Body of pancreas (tissue), 4 donors: ENCODE results near the gene CCDC158.

ENCODE experiments used
- POLR2A ChIP-seq, 3 donors: fragments of 450-650 bp; IDR thresholded peaks; one replicate each; pipeline ENCODE4 v1.6.1; 2016; ENCODE audit warnings: antibody characterized with exemption in 3 of 3, mild to moderate bottlenecking in 2 of 3
- TF ChIP-seq, protein P1 (sequence below), 7 experiments: fragments of 450-650 bp in 4 of 7; fragments of 200-600 bp in 3 of 7; sonication (generic) in 3 of 7; IDR thresholded peaks; one replicate each; pipeline ENCODE4 v1.5.1; 2016 to 2019; ENCODE audit warnings: antibody characterized with exemption in 7 of 7

DNA sequence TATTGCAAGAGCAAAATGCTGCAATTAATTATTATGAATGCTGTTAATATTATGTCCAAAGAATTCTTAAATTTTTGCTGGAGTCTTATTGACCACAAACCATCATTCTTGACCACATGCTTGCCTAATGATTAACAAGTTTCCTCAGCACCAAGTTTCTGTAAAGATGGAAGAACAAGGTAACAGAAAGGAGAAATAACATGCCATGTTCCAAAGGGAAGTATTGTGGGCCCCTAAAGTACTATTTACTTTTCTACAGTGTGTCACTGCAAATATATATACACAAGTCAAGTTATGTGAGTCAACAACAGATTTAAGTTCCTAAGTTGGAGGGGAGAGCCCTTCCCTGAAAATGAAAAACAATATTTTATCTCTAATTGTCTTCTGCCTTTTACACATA lies 148.9 kb downstream of the CCDC158 start:
- TF ChIP-seq, protein P1, sequence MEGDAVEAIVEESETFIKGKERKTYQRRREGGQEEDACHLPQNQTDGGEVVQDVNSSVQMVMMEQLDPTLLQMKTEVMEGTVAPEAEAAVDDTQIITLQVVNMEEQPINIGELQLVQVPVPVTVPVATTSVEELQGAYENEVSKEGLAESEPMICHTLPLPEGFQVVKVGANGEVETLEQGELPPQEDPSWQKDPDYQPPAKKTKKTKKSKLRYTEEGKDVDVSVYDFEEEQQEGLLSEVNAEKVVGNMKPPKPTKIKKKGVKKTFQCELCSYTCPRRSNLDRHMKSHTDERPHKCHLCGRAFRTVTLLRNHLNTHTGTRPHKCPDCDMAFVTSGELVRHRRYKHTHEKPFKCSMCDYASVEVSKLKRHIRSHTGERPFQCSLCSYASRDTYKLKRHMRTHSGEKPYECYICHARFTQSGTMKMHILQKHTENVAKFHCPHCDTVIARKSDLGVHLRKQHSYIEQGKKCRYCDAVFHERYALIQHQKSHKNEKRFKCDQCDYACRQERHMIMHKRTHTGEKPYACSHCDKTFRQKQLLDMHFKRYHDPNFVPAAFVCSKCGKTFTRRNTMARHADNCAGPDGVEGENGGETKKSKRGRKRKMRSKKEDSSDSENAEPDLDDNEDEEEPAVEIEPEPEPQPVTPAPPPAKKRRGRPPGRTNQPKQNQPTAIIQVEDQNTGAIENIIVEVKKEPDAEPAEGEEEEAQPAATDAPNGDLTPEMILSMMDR (IDR thresholded peaks at IDR 0.05) = no peak
- TF ChIP-seq POLR2A (IDR thresholded peaks at IDR 0.05) = no peak
